SU-DHL-6 (cell line): ENCODE data around the gene ACAA2.

ENCODE experiments used
- H2AFZ ChIP-seq: fragments of 200-600 bp; sonication (generic); 2 replicates; pipeline ENCODE4 v1.6.1; 2014; ENCODE audit warnings: low read depth, mild to moderate bottlenecking, moderate library complexity, mixed read lengths, antibody characterized with exemption, low read length; ENCODE audit not compliant: severe bottlenecking
- H3F3A ChIP-seq: fragments of 200-600 bp; shearing (Covaris generic); 2 replicates; pipeline ENCODE4 v1.6.0; 2016; ENCODE audit warnings: antibody characterized with exemption, mild to moderate bottlenecking; ENCODE audit not compliant: insufficient read depth
- H3K27ac ChIP-seq: fragments of 200-600 bp; sonication (generic); 2 replicates; pipeline ENCODE4 v1.5.1; 2016; ENCODE audit warnings: low read depth, mild to moderate bottlenecking, low read length, moderate library complexity, mixed read lengths
- H3K27me3 ChIP-seq: fragments of 200-600 bp; sonication (generic), shearing (Covaris generic); 2 replicates; pipeline ENCODE4 v1.6.0; 2014; ENCODE audit warnings: mild to moderate bottlenecking, low read length
- H3K36me3 ChIP-seq: fragments of 200-600 bp; sonication (generic); 2 replicates; pipeline ENCODE4 v1.6.1; 2014; ENCODE audit warnings: mild to moderate bottlenecking, low read length, mixed read lengths
- H3K4me2 ChIP-seq: fragments of 300-600, 200-600 bp; shearing (Covaris generic), sonication (generic); 2 replicates; pipeline ENCODE4 v1.6.0; 2014; ENCODE audit warnings: low read length, low read depth, mild to moderate bottlenecking; ENCODE audit not compliant: poor library complexity, severe bottlenecking
- H3K4me3 ChIP-seq: fragments of 200-600 bp; sonication (generic); 2 replicates; pipeline ENCODE4 v1.5.1; 2014; ENCODE audit warnings: antibody characterized with exemption, low read length, mild to moderate bottlenecking, mixed read lengths; ENCODE audit not compliant: insufficient read depth, poor library complexity, severe bottlenecking
- H3K79me2 ChIP-seq: fragments of 200-600 bp; sonication (generic); 2 replicates; pipeline ENCODE4 v1.6.1; 2014; ENCODE audit warnings: mild to moderate bottlenecking, low read length, moderate library complexity; ENCODE audit not compliant: insufficient read depth
- H3K9ac ChIP-seq: fragments of 200-600 bp; sonication (generic); 2 replicates; pipeline ENCODE4 v1.7.0; 2014; ENCODE audit warnings: mild to moderate bottlenecking, low read length
- H3K9me2 ChIP-seq: fragments of 200-600 bp; sonication (generic); replicated peaks from 2 replicates; pipeline ENCODE4 v1.6.1; 2014; ENCODE audit warnings: low read length; ENCODE audit not compliant: insufficient read depth
- H3K9me3 ChIP-seq: fragments of 200-600 bp; sonication (generic); 2 replicates; pipeline ENCODE4 v1.6.1; 2014; ENCODE audit warnings: low read length, mixed read lengths; ENCODE audit not compliant: insufficient read depth
- H4K20me1 ChIP-seq: fragments of 200-600 bp; sonication (generic); 2 replicates; pipeline ENCODE4 v1.6.1; 2014; ENCODE audit warnings: low read depth, mild to moderate bottlenecking, antibody characterized with exemption, low read length, moderate library complexity, mixed read lengths
- EZH2phosphoT487 ChIP-seq: fragments of 200-600 bp; sonication (generic), shearing (Covaris generic); conservative IDR thresholded peaks from 2 replicates; pipeline ENCODE4 v1.6.1; 2018; ENCODE audit warnings: mild to moderate bottlenecking, antibody characterized with exemption, low read length, moderate library complexity, mixed read lengths
- TF ChIP-seq, protein P1 (sequence below): fragments of 200-600 bp; sonication (generic); IDR thresholded peaks from one replicate; pipeline ENCODE4 v1.5.1; 2017; ENCODE audit warnings: antibody characterized with exemption, mild to moderate bottlenecking, low read length, moderate library complexity; ENCODE audit not compliant: insufficient read depth, poor library complexity, severe bottlenecking

The ACAA2 gene

DNA sequence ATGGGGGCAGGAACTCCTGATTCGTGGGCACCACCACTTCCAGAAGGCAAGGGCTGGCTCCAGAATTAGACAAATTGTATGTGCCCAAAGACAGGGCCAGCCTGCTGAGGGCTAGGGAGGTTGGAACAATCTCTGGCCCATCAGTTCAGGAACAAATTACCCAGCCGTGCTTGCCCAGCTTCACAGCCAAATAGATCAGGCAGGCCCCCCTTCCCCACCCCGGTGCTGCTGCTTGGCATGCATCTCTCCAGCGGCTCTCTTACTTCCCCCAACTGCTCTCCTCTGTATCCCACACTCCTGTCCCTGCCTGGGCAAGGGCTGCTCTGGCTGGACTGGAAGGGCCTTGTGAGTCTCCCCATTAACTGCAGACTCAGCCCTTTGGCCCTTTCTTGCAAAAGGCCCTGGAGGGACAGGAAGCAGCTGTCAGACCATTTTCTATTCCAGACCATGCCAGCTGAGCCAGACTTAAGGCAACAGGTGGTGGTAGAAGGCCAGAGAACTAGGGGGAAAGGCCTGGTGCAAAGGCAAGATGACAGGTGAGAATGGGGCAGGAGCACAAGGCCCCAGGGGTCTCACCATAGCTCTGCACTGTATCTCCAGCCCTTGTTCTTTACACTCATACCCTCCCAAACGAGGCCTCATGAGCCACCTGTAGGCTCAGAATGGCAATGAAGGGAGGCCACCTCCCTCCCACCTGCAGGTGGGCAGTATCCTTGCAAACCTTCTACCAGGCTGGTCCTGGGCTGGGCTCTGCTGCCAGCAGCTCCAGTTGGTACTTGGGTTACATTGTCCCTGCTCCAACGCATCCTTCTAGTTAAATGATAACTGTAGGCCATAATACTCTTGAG, 30.7 kb upstream of the ACAA2 start:
- no peaks in the 10 kb centered on the region for H4K20me1 ChIP-seq
- H3F3A ChIP-seq: no peaks in the 10 kb centered on the region
- no peak overlapping the region for H3K9ac ChIP-seq
- no peaks in the 10 kb centered on the region for H3K9me2 ChIP-seq
- no peaks in the 10 kb centered on the region for H3K79me2 ChIP-seq
- no peaks in the 10 kb centered on the region for H3K9me3 ChIP-seq
- TF ChIP-seq EZH2phosphoT487: no peak
- TF ChIP-seq, protein P1, sequence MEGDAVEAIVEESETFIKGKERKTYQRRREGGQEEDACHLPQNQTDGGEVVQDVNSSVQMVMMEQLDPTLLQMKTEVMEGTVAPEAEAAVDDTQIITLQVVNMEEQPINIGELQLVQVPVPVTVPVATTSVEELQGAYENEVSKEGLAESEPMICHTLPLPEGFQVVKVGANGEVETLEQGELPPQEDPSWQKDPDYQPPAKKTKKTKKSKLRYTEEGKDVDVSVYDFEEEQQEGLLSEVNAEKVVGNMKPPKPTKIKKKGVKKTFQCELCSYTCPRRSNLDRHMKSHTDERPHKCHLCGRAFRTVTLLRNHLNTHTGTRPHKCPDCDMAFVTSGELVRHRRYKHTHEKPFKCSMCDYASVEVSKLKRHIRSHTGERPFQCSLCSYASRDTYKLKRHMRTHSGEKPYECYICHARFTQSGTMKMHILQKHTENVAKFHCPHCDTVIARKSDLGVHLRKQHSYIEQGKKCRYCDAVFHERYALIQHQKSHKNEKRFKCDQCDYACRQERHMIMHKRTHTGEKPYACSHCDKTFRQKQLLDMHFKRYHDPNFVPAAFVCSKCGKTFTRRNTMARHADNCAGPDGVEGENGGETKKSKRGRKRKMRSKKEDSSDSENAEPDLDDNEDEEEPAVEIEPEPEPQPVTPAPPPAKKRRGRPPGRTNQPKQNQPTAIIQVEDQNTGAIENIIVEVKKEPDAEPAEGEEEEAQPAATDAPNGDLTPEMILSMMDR: no peak
- no peak overlapping the region for H2AFZ ChIP-seq
- no peak overlapping the region for H3K27ac ChIP-seq
- H3K4me2 ChIP-seq: no peak overlapping the region
- no peaks in the 10 kb centered on the region for H3K27me3 ChIP-seq
- no peak overlapping the region for H3K4me3 ChIP-seq
- no peaks in the 10 kb centered on the region for H3K36me3 ChIP-seq

DNA sequence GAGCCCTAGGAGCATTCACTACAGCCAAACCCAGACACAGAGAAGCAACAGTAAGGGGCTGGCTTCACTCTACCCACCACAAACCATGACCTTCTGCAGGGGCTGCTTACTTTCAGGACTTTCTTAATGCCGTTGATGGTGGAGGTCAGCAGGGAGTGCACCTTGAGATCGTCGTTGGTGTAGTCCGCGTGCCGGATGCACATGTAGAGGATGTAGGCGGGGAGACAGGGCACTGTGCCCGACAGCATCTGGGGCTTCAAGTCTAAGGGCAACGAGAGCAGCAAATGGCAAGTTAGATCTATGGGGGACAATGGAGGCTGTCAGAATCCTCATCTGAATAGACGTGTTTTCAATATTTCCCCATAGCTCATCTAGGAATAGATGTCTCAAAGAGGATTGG, 29.8 kb upstream of the ACAA2 start:
- no peaks in the 10 kb centered on the region for H3K36me3 ChIP-seq
- H3K79me2 ChIP-seq: no peaks in the 10 kb centered on the region
- H2AFZ ChIP-seq: no peak overlapping the region
- no peak overlapping the region for H3K9ac ChIP-seq
- H3K9me2 ChIP-seq: no peaks in the 10 kb centered on the region
- H3K27me3 ChIP-seq: no peaks in the 10 kb centered on the region
- no peak overlapping the region for H3K4me3 ChIP-seq
- TF ChIP-seq, protein P1: no peak
- H3K4me2 ChIP-seq: no peak overlapping the region
- no peak overlapping the region for H3K27ac ChIP-seq
- H4K20me1 ChIP-seq: no peaks in the 10 kb centered on the region
- H3F3A ChIP-seq: no peaks in the 10 kb centered on the region
- no peaks in the 10 kb centered on the region for H3K9me3 ChIP-seq

DNA sequence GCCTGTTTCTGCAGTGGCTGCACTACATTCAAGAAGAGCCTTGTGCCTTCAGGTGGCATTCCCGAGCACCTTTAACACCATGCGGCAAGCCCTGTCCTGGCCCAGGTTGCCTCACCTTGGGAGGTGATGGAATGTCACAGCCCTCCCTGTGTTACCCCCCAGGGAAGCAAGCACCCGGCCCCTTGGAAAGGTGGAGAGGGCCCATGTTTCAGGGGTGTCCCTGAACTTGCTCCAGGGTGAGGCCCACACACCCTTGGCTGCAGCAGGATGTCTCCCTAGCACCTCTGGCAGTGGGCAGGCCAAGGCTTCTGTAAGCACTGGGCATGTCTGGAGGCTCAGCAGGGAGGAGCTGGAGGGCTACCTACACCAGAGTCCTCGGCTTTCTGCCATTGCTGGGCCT, 29.3 kb upstream of the ACAA2 start:
- H3K27ac ChIP-seq: no peak overlapping the region
- no peaks in the 10 kb centered on the region for H3K9me2 ChIP-seq
- H3F3A ChIP-seq: no peaks in the 10 kb centered on the region
- H3K79me2 ChIP-seq: no peaks in the 10 kb centered on the region
- H3K36me3 ChIP-seq: no peaks in the 10 kb centered on the region
- H3K9me3 ChIP-seq: no peaks in the 10 kb centered on the region
- TF ChIP-seq, protein P1: no peak
- no peak for TF ChIP-seq EZH2phosphoT487
- no peak overlapping the region for H3K9ac ChIP-seq
- H4K20me1 ChIP-seq: no peaks in the 10 kb centered on the region
- H3K4me3 ChIP-seq: no peak overlapping the region
- H2AFZ ChIP-seq: no peak overlapping the region
- no peak overlapping the region for H3K4me2 ChIP-seq
- H3K27me3 ChIP-seq: no peaks in the 10 kb centered on the region
